HG03095 (cell line): Measurements from ENCODE around the gene TMEM247.
"Not testable (repeated sequence)": the region's sequence is repeated elsewhere in the genome, so short reads cannot be mapped to it uniquely, and the experiment has no call there.

Experiments
- ATAC-seq: cut with Tn5 transposase; IDR thresholded peaks from one replicate; pipeline ENCODE4 v1.9.1; 2021; ENCODE audit warnings: moderate library complexity; ENCODE audit not compliant: unreplicated experiment

Gene TMEM247

GRCh38 chr2:46509804-46510203 lies 30.4 kb downstream of the TMEM247 start:
- no peak for ATAC-seq

GRCh38 chr2:46510598-46511177 lies 31.3 kb downstream of the TMEM247 start:
- ATAC-seq, result no peak

DNA sequence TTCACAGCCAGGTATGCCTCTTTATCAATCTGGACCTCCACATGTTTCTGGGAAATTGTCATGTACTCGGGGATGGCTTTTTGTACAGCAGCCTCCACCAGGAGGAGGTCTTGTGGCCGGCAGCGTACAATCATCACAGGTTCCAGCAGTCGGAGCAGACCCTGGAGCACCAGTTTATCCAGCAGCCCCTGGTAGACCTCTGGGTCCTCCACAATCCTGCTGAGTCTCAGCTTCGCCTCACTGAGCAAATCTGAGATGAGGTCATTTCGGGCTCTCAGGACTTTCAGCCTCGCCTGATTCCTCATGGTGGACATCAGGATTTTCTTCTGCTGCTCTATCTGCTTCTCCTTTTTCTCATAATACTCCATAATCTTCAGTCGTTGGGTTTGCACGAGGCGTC lies 32.8 kb downstream of the TMEM247 start:
- ATAC-seq, result no peak

DNA sequence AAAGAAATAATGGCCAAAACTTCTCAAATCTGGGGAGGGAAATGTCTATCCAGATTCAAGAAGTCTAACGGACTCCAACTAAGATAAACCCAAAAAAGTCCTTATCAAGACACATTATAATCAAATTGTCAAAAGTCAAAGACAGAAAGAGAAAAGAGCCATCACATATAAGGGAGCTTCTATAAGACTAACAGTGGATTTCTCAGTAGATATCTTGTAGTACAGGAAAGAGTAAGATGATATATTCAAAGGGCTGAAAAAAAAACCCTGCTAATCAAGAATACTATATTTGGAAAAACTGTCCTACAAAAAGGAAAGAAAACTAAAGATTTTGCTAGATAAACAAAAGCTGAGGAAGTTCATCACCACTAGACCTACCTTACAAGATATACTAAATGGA lies 35.4 kb downstream of the TMEM247 start:
- ATAC-seq, result no peak

- ATAC-seq, result no peak
These were observed 38.1 kb downstream of the TMEM247 start for GRCh38 chr2:46517485-46517884.

DNA sequence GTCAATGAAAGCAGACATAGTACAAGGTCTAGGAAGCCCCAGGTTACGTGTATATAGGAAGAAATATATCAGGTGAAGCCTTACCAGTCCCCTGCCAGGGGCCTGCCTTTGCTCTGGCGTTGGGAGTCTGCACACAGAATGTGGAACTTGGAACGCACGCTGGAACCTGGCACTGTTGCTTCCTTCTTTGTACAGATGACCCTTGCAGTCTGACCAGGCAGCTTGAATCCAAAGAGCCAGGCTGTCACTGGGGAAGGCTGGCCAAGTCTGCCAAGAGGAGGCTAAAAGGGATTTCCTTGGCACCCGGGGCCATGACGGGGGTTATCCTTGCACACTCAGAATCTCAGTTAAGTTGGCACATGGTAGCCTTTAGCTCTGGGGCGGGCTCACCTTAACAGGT lies 39.5 kb downstream of the TMEM247 start:
- ATAC-seq, result no peak

DNA sequence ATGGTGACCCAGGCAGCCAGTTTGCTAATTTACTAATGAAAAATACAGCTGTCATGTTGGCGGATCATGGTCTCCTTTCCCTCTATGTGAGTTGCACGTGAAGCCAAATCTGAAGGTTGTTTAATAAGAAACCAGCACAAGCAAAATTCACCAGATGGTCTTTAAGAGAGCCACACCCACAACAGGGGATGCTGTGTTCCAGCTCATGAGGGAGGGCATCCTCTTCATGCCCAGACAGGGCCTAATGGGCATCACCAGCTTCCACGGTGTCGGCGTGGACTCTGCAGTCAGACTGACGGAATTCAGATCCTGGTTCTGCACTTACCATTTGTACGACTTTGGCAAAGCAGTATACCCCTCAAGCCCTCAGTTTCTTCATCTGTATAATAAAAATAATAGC lies 39.9 kb downstream of the TMEM247 start:
- no peak for ATAC-seq

DNA sequence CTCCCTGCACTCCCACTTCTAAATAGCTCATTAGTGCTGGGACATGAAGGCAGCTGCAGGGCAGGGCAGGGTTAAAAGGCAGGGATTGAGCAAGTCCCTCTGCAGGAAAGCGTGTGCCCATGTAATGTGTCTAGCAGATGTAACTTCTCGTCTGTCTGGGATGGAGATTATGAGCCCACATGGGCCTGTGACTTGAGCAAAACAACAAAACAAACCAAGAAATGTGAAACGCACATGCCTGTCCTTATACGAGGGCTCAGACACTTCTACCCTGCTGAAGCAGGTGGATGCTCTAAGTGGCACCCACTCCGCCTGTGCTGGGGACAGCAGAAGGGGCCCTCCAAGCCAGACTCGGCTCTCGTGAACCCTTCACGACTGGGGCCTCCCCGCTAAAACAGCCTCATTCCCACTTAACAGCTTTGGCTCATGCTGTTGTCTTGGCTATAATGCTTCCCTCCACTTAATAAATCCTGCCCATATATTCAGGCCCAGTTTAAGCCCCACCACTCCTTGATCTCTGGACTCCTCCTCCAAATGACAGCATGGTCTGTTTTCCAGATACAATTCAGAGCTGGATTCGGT lies 40.9 kb downstream of the TMEM247 start:
- no peak for ATAC-seq

DNA sequence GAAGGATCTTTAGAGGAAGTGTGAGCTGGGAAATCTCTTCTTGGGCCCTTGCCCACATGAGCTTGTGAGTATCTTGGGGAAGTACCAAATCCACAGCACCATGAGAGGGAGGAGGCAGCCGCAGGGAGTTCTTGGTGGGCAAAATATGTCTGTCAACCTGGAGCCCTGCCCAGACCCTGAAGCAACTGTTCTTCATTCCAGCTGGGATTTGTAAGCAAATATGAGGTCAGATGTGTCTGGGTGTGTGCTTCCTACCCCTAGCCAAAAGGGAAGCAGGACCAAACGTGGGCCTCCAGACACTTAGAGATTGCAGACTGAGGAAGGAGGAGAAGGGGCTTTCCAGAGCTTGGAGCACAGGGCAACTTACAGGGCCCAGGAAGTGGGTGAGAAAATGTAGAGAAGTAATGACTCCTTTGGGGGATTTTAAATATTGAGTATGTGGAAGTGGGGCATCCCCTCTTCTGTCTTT lies 41.9 kb downstream of the TMEM247 start:
- no peak for ATAC-seq

DNA sequence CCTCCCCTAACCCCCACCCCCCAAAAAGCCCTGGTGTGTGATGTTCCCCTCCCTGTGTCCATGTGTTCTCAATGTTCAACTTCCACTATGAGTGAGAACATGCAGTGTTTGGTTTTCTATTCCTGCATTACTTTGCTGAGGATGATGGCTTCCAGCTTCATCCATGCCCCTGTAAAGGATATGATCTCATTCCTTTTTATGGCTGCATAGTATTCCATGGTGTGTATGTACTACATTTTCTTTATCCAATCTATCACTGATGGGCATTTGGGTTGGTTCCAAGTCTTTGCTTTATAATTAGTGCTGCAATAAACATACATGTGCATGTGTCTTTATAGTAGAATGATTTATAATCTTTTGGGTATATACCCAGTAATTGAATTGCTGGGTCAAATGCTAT lies 43.0 kb downstream of the TMEM247 start:
- ATAC-seq, result not testable (repeated sequence)

DNA sequence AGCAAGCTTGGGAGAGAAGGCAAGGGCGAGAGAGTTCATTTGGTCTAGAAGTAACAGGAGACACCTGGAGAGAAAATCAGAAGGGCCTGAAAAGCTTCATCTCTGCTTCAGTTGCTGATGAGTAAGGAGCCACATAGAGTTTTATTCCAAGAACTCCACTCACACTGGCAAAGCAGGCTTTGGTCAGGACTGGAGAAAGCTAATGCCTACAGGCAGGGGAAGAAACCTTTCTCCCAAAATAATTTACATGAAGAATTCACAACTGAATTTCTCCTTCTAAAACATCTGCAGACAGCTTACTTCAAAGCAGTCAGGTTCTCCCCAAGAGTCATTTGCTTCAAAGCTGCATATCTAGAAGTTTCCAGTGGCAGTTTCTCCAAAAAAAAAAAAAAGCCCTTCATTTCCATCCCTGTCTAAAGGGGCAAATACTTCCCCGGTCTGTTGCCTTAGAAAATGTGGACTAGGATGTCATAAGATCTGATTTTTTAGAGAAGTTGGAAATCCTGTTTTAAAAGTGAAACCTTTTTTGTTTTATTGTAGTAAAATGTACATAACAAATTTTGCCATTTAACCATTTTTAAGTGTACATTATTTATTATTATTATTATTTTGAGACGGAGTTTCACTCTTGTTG lies 46.3 kb downstream of the TMEM247 start:
- ATAC-seq, result no peak

DNA sequence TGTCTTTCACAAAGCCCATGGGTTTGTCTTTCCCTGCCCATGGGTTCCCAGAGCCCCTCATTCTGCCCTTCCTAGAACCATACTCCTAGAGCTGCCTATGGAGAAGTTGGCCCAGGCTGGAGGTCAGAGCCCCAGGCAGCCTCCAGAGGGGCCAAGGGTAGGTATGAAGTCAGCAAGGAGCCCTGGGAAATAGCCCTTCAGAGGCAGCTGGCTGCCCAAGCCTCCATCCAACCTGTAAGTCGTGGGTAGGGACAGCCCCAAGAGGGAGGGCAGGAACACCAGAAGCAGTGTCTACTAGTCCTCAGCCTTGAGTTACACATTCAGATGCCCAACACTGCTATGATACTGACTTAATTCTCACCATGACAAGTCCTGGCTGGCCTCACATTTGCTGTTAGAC lies 49.5 kb downstream of the TMEM247 start:
- ATAC-seq, result no peak

DNA sequence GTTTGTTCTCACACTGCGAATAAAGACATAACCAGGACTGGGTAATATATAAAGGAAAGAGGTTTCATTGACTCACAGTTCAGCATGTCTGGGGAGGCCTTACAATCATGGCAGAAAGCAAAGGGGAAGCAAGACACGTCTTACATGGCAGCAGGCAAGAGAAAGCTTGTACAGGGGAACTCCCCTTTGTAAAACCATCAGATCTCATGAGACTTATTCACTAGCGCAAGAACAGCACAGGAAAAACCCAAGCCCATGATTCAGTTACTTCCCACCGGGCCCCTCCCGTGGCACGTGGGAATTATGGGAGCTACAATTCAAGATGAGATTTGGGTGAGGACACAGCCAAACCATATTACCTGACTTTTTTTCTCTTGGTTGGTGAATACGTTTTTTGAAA lies 51.3 kb downstream of the TMEM247 start:
- ATAC-seq, result no peak

DNA sequence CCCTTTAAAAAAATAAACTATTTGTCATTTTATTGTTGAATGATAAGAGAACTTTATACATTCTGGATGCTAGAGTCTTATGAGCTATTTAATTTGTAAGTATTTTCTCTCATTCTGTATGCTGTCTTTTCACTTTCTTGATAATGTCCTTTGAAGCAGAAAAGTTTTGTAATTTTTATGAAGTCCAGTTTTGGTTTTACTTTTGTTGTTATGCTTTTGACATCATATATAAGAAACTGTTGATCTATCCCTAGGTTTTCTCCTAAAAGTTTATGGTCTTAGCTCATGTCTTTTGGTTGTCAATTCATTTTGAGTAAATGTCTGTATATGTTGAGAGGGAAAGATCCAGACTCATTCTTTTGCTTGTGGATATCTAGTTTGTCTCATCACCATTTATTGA lies 52.5 kb downstream of the TMEM247 start:
- no peak for ATAC-seq
